SK-N-MC (cell line): Measurements from ENCODE around the gene JUN.

Experiments used
- DNase-seq: peaks from one replicate; pipeline ENCODE4 v3.0.0-alpha.2; 2011; ENCODE audit warnings: low read depth, low spot score
- H3K27ac ChIP-seq: fragments of 200-600 bp; sonication (generic); 2 replicates; pipeline ENCODE4 v1.5.1; 2016; ENCODE audit warnings: mixed run types
- H3K36me3 ChIP-seq: fragments of 200-600 bp; sonication (generic); 2 replicates; pipeline ENCODE4 v1.6.1; 2017; ENCODE audit warnings: antibody characterized with exemption, low read length, mixed read lengths; ENCODE audit not compliant: insufficient read depth
- H3K4me3 ChIP-seq: fragments of 200-600 bp; sonication (generic); 2 replicates; pipeline ENCODE4 v1.5.1; 2016
- H3K9ac ChIP-seq: fragments of 200-600 bp; sonication (generic); 2 replicates; pipeline ENCODE4 v1.8.0; 2017; ENCODE audit warnings: mixed run types, mixed read lengths; ENCODE audit not compliant: insufficient read length
- H3K9me3 ChIP-seq: fragments of 200-600 bp; sonication (generic); 2 replicates; pipeline ENCODE4 v1.6.1; 2017; ENCODE audit warnings: low read depth, mild to moderate bottlenecking, antibody characterized with exemption, low read length, moderate library complexity, mixed read lengths
- EZH2 ChIP-seq: fragments of 200-600 bp; sonication (generic); IDR thresholded peaks from one replicate; pipeline ENCODE4 v1.6.1; 2017; ENCODE audit warnings: antibody characterized with exemption
- FOXP2 ChIP-seq: optimal IDR thresholded peaks from 2 replicates; pipeline ENCODE3; 2011; ENCODE audit warnings: mild to moderate bottlenecking, moderate library complexity; ENCODE audit not compliant: insufficient read depth; ENCODE audit errors: extremely low read length, control extremely low read depth
- POLR2AphosphoS5 ChIP-seq: IDR thresholded peaks from 2 replicates; pipeline ENCODE4 v1.6.1; 2012; ENCODE audit warnings: mild to moderate bottlenecking, low read depth, low read length, borderline replicate concordance

The JUN gene

GRCh38 chr1:58778385-58779000, 5.4 kb downstream of the JUN start:
- H3K9ac ChIP-seq: no peak overlapping the region
- H3K27ac ChIP-seq: no peak overlapping the region
- H3K36me3 ChIP-seq: peaks cover 7% of the 10 kb centered on the region; the same call in 1 of the 2 replicates
- no peak for TF ChIP-seq FOXP2
- TF ChIP-seq EZH2: no peak
- no peaks in the 10 kb centered on the region for H3K9me3 ChIP-seq
- no peak overlapping the region for H3K4me3 ChIP-seq
- DNase-seq: no peak

- H3K9ac ChIP-seq: no peak overlapping the region
- no peak overlapping the region for H3K27ac ChIP-seq
- H3K4me3 ChIP-seq: no peak overlapping the region
- TF ChIP-seq EZH2 (no peak), FOXP2 (no peak), POLR2AphosphoS5 (no peak)
- H3K36me3 ChIP-seq: no peaks in the 10 kb centered on the region
- no peak for DNase-seq
- H3K9me3 ChIP-seq: no peaks in the 10 kb centered on the region
Observed at GRCh38 chr1:58774027-58774426, 9.8 kb downstream of the JUN start.

GRCh38 chr1:58773406-58773840, 10.4 kb downstream of the JUN start:
- Histone ChIP-seq H3K9ac (no peak overlapping the region), H3K9me3 (no peaks in the 10 kb centered on the region), H3K36me3 (no peaks in the 10 kb centered on the region), H3K27ac (no peak overlapping the region), H3K4me3 (no peak overlapping the region)
- DNase-seq: no peak
- TF ChIP-seq EZH2 (no peak), FOXP2 (no peak), POLR2AphosphoS5 (no peak)

GRCh38 chr1:58769809-58770320, 14.0 kb downstream of the JUN start:
- Histone ChIP-seq H3K9ac (no peak overlapping the region), H3K9me3 (no peaks in the 10 kb centered on the region), H3K4me3 (no peak overlapping the region), H3K36me3 (no peaks in the 10 kb centered on the region), H3K27ac (no peak overlapping the region)
- TF ChIP-seq FOXP2: no peak
- TF ChIP-seq EZH2: no peak
- no peak for TF ChIP-seq POLR2AphosphoS5
- no peak for DNase-seq

- TF ChIP-seq FOXP2 (no peak), EZH2 (no peak), POLR2AphosphoS5 (no peak)
- no peaks in the 10 kb centered on the region for H3K36me3 ChIP-seq
- no peak overlapping the region for H3K4me3 ChIP-seq
- no peaks in the 10 kb centered on the region for H3K9me3 ChIP-seq
- no peak overlapping the region for H3K9ac ChIP-seq
- no peak overlapping the region for H3K27ac ChIP-seq
- no peak for DNase-seq
Observed at GRCh38 chr1:58768971-58769808, 14.7 kb downstream of the JUN start.

GRCh38 chr1:58768191-58768731, 15.6 kb downstream of the JUN start:
- no peak overlapping the region for H3K9ac ChIP-seq
- TF ChIP-seq POLR2AphosphoS5 (no peak), EZH2 (no peak), FOXP2 (no peak)
- no peak overlapping the region for H3K4me3 ChIP-seq
- no peak for DNase-seq
- no peaks in the 10 kb centered on the region for H3K36me3 ChIP-seq
- no peak overlapping the region for H3K27ac ChIP-seq
- no peaks in the 10 kb centered on the region for H3K9me3 ChIP-seq

GRCh38 chr1:58767143-58767542, 16.7 kb downstream of the JUN start:
- Histone ChIP-seq H3K27ac (no peak overlapping the region), H3K4me3 (no peak overlapping the region), H3K9ac (no peak overlapping the region), H3K36me3 (no peaks in the 10 kb centered on the region), H3K9me3 (no peaks in the 10 kb centered on the region)
- DNase-seq: no peak
- TF ChIP-seq POLR2AphosphoS5 (no peak), EZH2 (no peak), FOXP2 (no peak)

- no peak for DNase-seq
- Histone ChIP-seq H3K4me3 (no peak overlapping the region), H3K9ac (no peak overlapping the region), H3K9me3 (no peaks in the 10 kb centered on the region), H3K36me3 (no peaks in the 10 kb centered on the region), H3K27ac (no peak overlapping the region)
- TF ChIP-seq POLR2AphosphoS5 (no peak), FOXP2 (no peak), EZH2 (no peak)
Observed at GRCh38 chr1:58765441-58765840, 18.4 kb downstream of the JUN start.
